HuH-7 (cell line): ENCODE results near the gene CCDC61.

Experiments
- DNase-seq: peaks from one replicate; pipeline ENCODE4 v3.0.0; 2011; ENCODE audit warnings: low spot score

CCDC61 gene

DNA sequence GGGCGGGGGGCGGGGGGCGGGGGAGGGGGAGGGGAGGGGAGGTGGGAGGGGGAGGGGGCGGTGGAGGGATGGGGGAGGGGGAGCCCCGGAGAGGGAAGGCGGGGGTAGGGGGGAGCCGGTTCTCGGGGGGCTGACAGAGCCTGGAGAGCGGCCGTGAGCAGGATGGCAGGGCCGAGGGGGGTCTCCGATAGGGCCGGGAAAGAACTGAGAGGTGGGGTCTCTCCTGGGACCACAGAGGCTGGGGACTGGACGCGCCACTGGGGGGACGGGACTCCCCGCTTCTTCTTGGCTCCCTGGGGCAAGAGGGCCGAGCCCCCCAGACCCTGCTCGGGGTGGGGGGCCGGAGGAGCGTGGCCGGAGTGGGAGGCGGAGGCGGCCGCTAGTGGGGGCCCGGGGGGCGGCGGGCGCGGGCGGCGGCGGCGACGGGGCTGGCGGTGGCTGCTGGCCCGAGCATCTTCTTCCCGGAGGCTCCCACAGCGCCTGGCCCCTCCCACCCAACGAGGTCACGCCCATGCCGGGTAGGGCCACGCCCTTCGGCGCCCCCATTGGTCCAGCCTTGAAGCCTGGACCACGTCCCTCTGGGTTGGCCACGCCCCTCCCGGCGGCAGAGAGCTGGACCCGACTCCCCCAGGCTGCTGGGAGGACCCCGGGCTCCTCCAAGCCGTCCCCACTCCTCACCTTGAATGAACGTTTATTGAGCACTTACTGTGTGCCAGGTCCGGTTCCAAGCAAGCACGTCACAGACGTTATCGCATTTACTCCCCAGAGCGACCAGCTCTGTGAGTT lies 21.5 kb upstream of the CCDC61 start, which contains the start of gene NOVA2:
TSS of gene NOVA2 (minus strand) at position 313 of the 786 bp plus-strand sequence. CDS start 514 bp downstream, outside the sequence.
- DNase-seq = peak; percentile 59

GRCh38 chr19:45975306-45976070 lies 19.8 kb upstream of the CCDC61 start:
- no peak for DNase-seq

- DNase-seq = no peak
These were observed 19.1 kb upstream of the CCDC61 start for GRCh38 chr19:45976178-45976577.

- no peak for DNase-seq
These were observed 17.1 kb upstream of the CCDC61 start for GRCh38 chr19:45978156-45978555.

- no peak for DNase-seq
These were observed 13.9 kb upstream of the CCDC61 start for GRCh38 chr19:45981350-45981749.

GRCh38 chr19:45985321-45985720 lies 9.9 kb upstream of the CCDC61 start:
- no peak for DNase-seq

DNA sequence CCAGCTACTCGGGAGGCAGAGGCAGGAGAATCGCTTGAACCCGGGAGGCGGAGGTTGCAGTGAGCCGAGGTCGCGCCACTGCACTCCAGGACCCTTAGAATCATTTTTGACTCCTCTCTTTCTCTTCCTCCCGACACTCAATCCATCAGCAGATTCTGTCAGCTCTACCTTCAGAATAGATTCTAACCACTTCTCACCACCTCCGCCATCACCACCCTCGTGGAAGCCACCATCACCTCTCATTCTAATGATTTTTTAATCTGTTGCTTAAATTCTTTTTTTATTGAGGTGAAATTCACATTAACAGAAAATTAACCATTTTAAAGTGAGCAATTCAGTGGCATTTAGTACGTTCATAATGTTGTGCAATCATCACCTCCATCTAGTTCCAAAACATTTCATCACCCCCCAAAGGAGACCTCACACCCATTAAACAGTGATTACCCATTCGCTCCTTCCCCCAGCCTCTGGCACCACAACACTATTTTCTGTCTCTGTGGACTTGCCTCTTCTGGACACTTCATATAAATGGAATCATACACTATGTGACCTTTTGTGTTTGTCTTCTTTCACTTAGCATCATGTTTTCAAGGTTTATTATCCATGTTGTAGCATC lies 5.0 kb upstream of the CCDC61 start:
- DNase-seq = no peak

- DNase-seq = no peak
These were observed 740 bp upstream of the CCDC61 start for GRCh38 chr19:45994456-45994997.

GRCh38 chr19:45995715-45996385 lies 583 bp downstream of the CCDC61 start:
- DNase-seq = no peak

GRCh38 chr19:45996933-45997332 lies 1.7 kb downstream of the CCDC61 start:
- no peak for DNase-seq

DNA sequence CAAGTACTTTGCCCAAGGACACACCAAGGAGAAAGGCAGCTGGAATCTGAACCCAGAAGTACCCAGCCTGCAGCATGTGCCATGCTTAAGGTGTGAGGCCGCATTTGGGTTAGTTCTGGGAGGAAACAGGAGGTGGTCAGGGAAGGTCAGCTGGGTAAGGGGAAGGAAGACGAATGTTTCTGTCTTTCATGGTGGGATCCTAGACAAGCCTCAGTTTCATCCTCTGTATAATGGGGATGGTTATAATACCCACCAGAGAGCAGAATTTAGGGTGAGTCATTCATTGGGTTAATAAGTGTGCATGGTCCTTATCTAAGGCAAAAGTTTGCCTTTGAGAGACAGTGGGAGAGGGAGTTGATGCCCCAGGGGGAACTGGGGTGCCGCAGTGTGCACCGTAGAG lies 3.6 kb downstream of the CCDC61 start:
- no peak for DNase-seq

DNA sequence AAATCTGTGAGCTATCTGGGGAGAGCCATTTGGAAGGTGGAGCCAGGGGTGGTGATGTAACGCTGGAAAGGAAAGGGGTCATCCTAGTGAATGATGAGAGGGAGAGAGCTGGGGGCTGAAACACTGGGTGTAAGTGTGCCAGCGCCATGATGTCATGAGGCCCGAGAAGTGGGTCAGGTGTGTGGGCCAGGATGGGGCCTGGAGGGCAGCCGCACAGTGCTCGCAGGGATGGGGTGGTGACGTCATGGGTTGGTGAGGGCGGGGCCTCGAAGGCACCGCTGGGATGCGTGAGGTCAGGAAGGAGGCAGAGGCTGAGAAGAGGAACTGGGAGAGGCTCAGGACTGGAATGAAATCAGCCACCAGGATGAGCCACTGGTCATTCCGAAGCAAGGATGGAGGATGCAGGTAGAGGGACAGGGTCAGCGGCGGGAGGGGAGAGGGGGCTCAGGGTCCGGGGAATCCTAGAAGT lies 4.4 kb downstream of the CCDC61 start:
- no peak for DNase-seq

DNA sequence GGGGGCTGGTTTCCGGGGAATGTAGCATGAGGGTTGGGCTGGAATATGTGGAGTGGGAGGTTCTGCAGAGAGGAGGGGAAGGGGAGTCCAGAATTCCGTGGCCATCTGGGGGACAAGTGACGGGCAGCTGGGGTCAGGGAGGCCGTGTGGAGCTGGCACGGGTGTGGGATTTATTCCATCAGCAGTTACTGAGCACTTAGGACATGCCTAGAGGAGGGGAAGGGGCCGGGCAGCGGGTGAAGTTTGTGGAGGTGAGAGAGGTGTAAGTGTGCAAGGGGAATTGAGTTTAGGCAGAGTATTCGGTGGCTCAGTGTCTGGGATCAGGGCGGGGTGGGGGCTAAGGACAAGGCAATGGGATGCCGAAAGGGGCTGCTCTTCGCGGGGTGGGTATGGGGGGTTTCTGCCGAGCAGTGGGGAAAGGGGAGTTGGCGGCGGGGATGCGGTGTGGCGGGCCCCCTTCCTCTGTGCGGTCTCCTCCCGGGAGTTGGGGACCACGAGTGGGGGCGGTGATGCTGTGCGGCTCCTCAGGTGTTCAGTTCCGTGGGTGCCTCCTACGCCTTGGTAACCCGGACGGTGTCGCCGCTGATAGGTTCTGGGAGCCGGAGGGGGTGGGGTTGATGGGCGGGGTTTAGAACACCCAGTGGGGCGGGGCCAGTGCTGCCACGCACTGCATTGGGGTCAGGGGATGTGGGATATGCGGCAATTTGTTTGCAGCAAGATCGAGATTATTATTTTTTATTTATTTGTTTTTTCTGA lies 5.4 kb downstream of the CCDC61 start:
- DNase-seq = no peak

- DNase-seq = no peak
These were observed 7.5 kb downstream of the CCDC61 start for GRCh38 chr19:46002678-46003275.

DNA sequence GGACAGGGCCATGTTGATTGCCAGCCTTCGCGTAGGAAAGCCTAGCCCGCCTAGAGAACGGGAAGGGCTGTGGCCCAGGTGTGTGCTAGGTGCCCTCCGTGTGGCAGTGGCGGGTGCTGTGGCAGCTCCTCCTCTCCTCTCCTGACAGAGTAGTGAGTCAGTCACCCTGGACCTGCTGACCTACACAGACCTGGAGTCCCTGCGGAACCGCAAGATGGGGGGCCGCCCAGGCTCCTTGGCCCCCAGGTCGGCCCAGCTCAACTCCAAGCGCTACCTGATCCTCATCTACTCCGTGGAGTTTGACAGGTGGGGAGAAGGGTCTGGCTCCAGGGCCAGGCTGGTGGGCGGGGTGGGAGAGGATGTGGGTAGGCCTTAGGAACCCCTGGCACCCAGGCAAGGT lies 11.1 kb downstream of the CCDC61 start:
- no peak for DNase-seq

DNA sequence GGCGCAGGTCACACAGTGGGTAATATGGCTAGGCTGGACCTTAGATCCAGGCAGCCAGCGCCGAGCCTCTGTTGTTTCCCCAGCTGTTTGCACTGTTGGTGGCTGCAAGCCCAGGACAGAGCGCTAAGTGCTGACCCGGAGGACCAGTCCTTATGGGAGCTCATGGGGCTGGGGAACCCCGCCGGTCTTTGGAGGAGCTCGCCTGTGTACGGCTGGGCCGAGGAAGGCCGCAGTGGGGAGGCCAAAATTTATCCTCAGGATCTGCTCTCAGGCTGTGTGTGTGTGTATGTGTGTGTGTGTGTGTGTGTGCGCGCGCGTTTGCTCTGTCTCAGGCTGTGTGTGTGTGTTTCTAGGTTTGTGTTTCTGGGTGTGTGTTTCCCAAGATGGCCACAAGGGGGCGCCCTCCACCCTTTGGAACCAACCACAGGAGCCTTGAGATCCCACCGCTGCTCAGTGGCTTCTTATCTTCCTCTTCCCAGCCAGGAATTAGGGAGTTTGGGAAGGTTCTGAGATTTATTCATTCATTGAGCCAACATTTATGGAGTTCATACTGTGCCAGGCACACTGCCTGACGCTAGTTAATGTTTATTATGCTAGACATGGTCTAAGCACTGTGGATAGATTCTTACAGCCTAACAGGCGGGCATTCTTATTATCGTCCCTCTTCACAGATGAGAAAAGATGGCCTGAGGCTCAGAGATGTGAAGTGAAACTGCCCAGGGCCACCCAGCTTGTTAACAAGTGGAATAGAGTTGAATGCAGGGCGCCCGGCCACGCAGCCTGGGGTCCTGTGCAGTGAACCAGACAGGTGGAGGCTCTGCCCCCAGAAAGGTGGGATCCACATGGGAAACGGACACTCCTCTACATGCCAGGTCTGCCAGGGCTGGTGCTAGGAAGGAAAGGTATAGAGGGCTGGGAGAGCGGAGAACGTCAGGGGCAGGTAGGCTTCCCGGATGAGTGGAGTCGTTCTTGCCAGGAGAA lies 14.6 kb downstream of the CCDC61 start:
- DNase-seq = peak; percentile 82

DNA sequence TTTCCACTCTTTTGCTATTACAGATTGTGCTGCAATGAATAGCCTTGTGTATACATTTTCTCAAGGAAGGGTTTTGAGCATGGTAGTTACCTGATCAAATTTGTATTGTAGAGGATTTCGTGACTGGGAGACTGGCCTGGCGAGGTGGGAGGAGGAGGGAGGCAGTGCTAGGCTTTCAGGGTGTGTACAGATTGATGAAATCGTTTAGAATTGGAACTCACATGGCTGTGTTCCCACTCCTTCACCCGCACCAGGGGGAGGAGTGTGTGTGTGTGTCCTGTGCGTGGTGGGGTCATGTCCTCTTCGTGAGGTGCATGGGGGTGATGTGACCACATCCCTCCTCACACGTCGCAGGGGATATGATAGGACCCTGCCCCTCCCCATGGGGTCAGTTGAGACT lies 19.3 kb downstream of the CCDC61 start:
- no peak for DNase-seq

DNA sequence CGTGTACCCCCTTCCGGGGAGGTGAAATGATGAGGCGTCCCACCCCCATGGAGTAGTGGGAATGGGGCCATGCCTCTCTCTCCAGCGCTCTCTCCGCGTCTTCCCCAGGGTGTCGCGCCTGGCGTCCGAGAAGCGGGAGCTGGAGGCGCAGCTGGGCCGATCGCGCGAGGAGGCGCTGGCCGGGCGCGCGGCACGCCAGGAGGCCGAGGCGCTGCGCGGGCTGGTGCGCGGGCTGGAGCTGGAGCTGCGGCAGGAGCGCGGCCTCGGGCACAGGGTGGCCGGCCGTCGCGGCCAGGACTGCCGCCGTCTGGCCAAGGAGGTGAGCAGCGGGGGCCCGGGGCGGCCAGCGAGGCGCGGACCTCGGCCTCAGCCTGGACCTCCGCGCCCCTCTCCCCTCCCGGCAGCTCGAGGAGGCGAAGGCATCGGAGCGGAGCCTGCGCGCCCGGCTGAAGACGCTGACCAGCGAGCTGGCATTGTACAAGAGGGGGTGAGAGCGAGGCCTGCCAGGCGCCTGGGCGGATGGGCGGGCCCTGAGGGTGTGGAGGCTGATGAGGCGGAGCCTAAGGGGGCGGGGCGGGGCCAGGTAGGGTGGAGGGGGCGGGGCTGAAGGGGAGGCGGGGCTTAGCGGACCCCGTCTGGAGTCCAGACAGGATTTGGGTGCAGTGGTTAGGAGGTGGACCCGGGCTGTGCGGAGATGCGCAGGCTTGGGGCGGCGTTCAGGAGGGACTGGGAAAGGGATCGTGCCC lies 19.8 kb downstream of the CCDC61 start:
- no peak for DNase-seq
